ENCODE data around the gene USP17L25.
"Not testable (repeated sequence)": the region's sequence is repeated elsewhere in the genome, so short reads cannot be mapped to it uniquely, and the experiment has no call there.

Gene USP17L25

GRCh38 chr4:9329611-9330010 lies at the start of gene USP17L25:
USP17L25 (plus strand) TSS chr4:9329911; CDS start chr4:9329911, 0 bp downstream.
- DNase-seq (ENCODE audit: low read depth, low spot score) = not testable (repeated sequence)

- not testable (repeated sequence) for DNase-seq (ENCODE audit: low read depth, low spot score)
Observed at GRCh38 chr4:9324191-9324590, 5.5 kb upstream of the USP17L25 start.

- DNase-seq (ENCODE audit: low read depth, low spot score) = not testable (repeated sequence)
Observed at GRCh38 chr4:9324865-9325264, 4.8 kb upstream of the USP17L25 start, which contains the start of gene USP17L24. USP17L24 (plus strand) TSS chr4:9325165; CDS start chr4:9325165, 0 bp downstream.

- DNase-seq (ENCODE audit: low read depth, low spot score) = not testable (repeated sequence)
Observed at GRCh38 chr4:9334358-9334757, 4.6 kb downstream of the USP17L25 start, which contains the start of gene USP17L26. USP17L26 (plus strand) TSS chr4:9334658; CDS start chr4:9334658, 0 bp downstream.

- not testable (repeated sequence) for DNase-seq (ENCODE audit: low read depth, low spot score)
Observed at GRCh38 chr4:9339103-9339502, 9.4 kb downstream of the USP17L25 start, which contains the start of gene USP17L5. USP17L5 (plus strand) TSS chr4:9339403; CDS start chr4:9339403, 0 bp downstream.

- DNase-seq (ENCODE audit: low read depth, low spot score) = not testable (repeated sequence)
Observed at GRCh38 chr4:9343848-9344247, 14.1 kb downstream of the USP17L25 start, which contains the start of gene USP17L27. USP17L27 (plus strand) TSS chr4:9344148; CDS start chr4:9344148, 0 bp downstream.

- not testable (repeated sequence) for DNase-seq (ENCODE audit: low read depth, low spot score)
Observed at GRCh38 chr4:9348593-9348992, 18.9 kb downstream of the USP17L25 start, which contains the start of gene USP17L28. USP17L28 (plus strand) TSS chr4:9348893; CDS start chr4:9348893, 0 bp downstream.

GRCh38 chr4:9350866-9351265 lies 21.2 kb downstream of the USP17L25 start:
- DNase-seq (ENCODE audit: low read depth, low spot score) = not testable (repeated sequence)

GRCh38 chr4:9353338-9353737 lies 23.6 kb downstream of the USP17L25 start, which contains the start of gene USP17L29:
USP17L29 (plus strand) TSS chr4:9353638; CDS start chr4:9353638, 0 bp downstream.
- DNase-seq (ENCODE audit: low read depth, low spot score) = not testable (repeated sequence)

- not testable (repeated sequence) for DNase-seq (ENCODE audit: low read depth, low spot score)
Observed at GRCh38 chr4:9362829-9363228, 33.1 kb downstream of the USP17L25 start, which contains the start of gene USP17L30. USP17L30 (plus strand) TSS chr4:9363129; CDS start chr4:9363129, 0 bp downstream.

- DNase-seq (ENCODE audit: low read depth, low spot score) = not testable (repeated sequence)
Observed at GRCh38 chr4:9379881-9380280, 50.2 kb downstream of the USP17L25 start.

Measured in brain pericyte (primary cell).